Measurements from ENCODE around the gene CDC40.

GRCh38 chr6:110270165-110270564, 89.9 kb downstream of the CDC40 start:
- TF ChIP-seq CTCF (IDR thresholded peaks at IDR 0.05) (no peak), EZH2phosphoT487 (IDR thresholded peaks at IDR 0.05) (no peak), EZH2 (IDR thresholded peaks at IDR 0.05) (no peak)

All from neural progenitor cell (in vitro differentiated cells).